K562 (cell line): ENCODE data around the gene UBE2L6. TPM values are rescaled to one million over a fixed set of nuclear protein-coding genes. Genes with fewer than 3 reads are reported as not detected.

Experiments
- ATAC-seq: fragments of 200-7000 bp; cut with Tn5 transposase; 3 replicates; pipeline ENCODE4 v1.9.1; 2020; ENCODE audit warnings: moderate library complexity
- Bru-seq: library from RNA; stranded (reverse); fragments of 400-500 nt; gene quantifications from one replicate; lab custom pipeline; 2021; lab: Mats Ljungman, UMichigan
- BruChase-seq, 2 experiments: library from RNA; stranded (reverse); fragments of 400-500 nt; gene quantifications; one replicate each; lab custom pipeline; 2021; lab: Mats Ljungman, UMichigan
- BruUV-seq: library from RNA; stranded (reverse); fragments of 400-500 nt; replicated peaks from 2 replicates; lab custom pipeline; 2021; lab: Mats Ljungman, UMichigan
- CTCF ChIA-PET: fragments of 300-600 bp; formaldehyde crosslinking; extraction: SDS; loops from one replicate; lab custom pipeline; 2021; ENCODE audit warnings: low intra/inter-chr PET ratio; lab: Yijun Ruan, JAX
- POLR2A ChIA-PET: fragments of 300-600, 350-650 bp; sonication (Branson Sonifier 250); formaldehyde crosslinking; extraction: SDS; loops from one replicate; lab custom pipeline; 2021; ENCODE audit warnings: antibody characterized with exemption, inconsistent platforms; lab: Yijun Ruan, JAX
- DNase-seq, 4 experiments: peaks; one replicate each; pipeline versions ENCODE4 v3.0.0 to v3.0.0-alpha.2; 2011 to 2018; ENCODE audit warnings: low spot score in 3 of 4, mixed read lengths in 3 of 4; ENCODE audit errors: extremely low read depth in 1 of 4
- FAIRE-seq: peaks from 2 replicates; lab custom pipeline; 2011; peaks lifted over from hg19 to GRCh38; lab: Jason Lieb, UNC
- H2AFZ ChIP-seq: 2 replicates; pipeline ENCODE4 v1.6.0; 2011; ENCODE audit warnings: low read depth, low read length, control low read depth, inconsistent platforms
- H3K27ac ChIP-seq: fragments of 200-600 bp; 3 replicates; pipeline ENCODE4 v1.8.0; 2011; ENCODE audit warnings: low read depth, mild to moderate bottlenecking, control low read depth, inconsistent platforms, low read length, moderate library complexity, mixed read lengths; ENCODE audit errors: extremely low read depth
- H3K27me3 ChIP-seq, 2 experiments: fragments of 300-600 bp in 1 of 2; 2 replicates in 1 of 2; 3 replicates in 1 of 2; pipeline versions ENCODE4 v1.6.0 to v1.8.0; 2011; ENCODE audit warnings: inconsistent platforms in 2 of 2, low read length in 2 of 2, mild to moderate bottlenecking in 1 of 2, mixed read lengths in 1 of 2, moderate library complexity in 1 of 2; ENCODE audit not compliant: control insufficient read depth in 2 of 2, insufficient read depth in 2 of 2
- H3K36me3 ChIP-seq: fragments of 300-600 bp; 3 replicates; pipeline ENCODE4 v1.8.0; 2011; ENCODE audit warnings: mild to moderate bottlenecking, low read length, inconsistent platforms; ENCODE audit not compliant: control insufficient read depth, insufficient read depth
- H3K4me1 ChIP-seq, 2 experiments: fragments of 200-600 bp in 1 of 2; replicated peaks in 1 of 2; 2 replicates in 1 of 2; 3 replicates in 1 of 2; pipeline versions ENCODE4 v1.5.1 to v1.8.0; 2011; ENCODE audit warnings: inconsistent platforms in 2 of 2, low read length in 2 of 2, mild to moderate bottlenecking in 1 of 2, mixed read lengths in 1 of 2, moderate library complexity in 1 of 2; ENCODE audit not compliant: control insufficient read depth in 2 of 2, insufficient read depth in 2 of 2
- H3K4me2 ChIP-seq: 2 replicates; pipeline ENCODE4 v1.6.1; 2011; ENCODE audit warnings: low read length, control low read depth, inconsistent platforms, mixed read lengths; ENCODE audit not compliant: insufficient read depth
- H3K4me3 ChIP-seq: fragments of 200-600 bp; sonication (generic), shearing (Covaris generic); 2 replicates; pipeline ENCODE4 v1.5.1; 2016; ENCODE audit warnings: control low read depth, inconsistent platforms
- H3K79me2 ChIP-seq: fragments of 200-600 bp; 3 replicates; pipeline ENCODE4 v1.8.0; 2011; ENCODE audit warnings: low read length, inconsistent platforms; ENCODE audit not compliant: control insufficient read depth, insufficient read depth
- H3K9ac ChIP-seq, 2 experiments: 2 replicates each; pipeline versions ENCODE4 v1.6.0 to v1.6.1; 2011; ENCODE audit warnings: low read depth in 2 of 2, low read length in 2 of 2, control low read depth in 1 of 2, inconsistent platforms in 1 of 2, mild to moderate bottlenecking in 1 of 2, mixed read lengths in 1 of 2; ENCODE audit not compliant: insufficient read depth in 1 of 2
- H3K9me1 ChIP-seq: one replicate; pipeline ENCODE4 v1.6.0; 2011; ENCODE audit warnings: inconsistent platforms, mild to moderate bottlenecking, low read length, moderate library complexity; ENCODE audit not compliant: control insufficient read depth, insufficient read depth
- H3K9me3 ChIP-seq: replicated peaks from 2 replicates; pipeline ENCODE4 v1.5.1; 2011; ENCODE audit warnings: low read depth, low read length, inconsistent platforms; ENCODE audit not compliant: control insufficient read depth, insufficient read depth
- H4K20me1 ChIP-seq: replicated peaks from 2 replicates; pipeline ENCODE4 v1.6.1; 2011; ENCODE audit warnings: low read length, inconsistent platforms, mixed read lengths; ENCODE audit not compliant: control insufficient read depth, insufficient read depth
- ELF4 ChIP-seq: fragments of 450-650 bp; formaldehyde crosslinking; IDR thresholded peaks from 2 replicates; pipeline ENCODE4 v1.4.0; 2022; ENCODE audit warnings: missing genetic modification characterization
- ETV1 ChIP-seq: fragments of 450-650 bp; conservative IDR thresholded peaks from 2 replicates; pipeline ENCODE4 v1.6.1; 2016; ENCODE audit warnings: missing genetic modification characterization, control low read depth, low read depth, missing compliant biosample characterization
- MXD1 ChIP-seq: fragments of 250-450 bp; sonication (Bioruptor Pico); IDR thresholded peaks from 2 replicates; pipeline ENCODE4 v1.8.0; 2021; ENCODE audit warnings: borderline replicate concordance, mild to moderate bottlenecking, moderate library complexity; ENCODE audit not compliant: poor library complexity, severe bottlenecking
- PHB ChIP-seq: fragments of 250-450 bp; sonication (Bioruptor Pico); IDR thresholded peaks from 2 replicates; pipeline ENCODE4 v1.5.0; 2021
- POLR2AphosphoS5 ChIP-seq: IDR thresholded peaks from 2 replicates; pipeline ENCODE4 v1.6.1; 2011; ENCODE audit warnings: mild to moderate bottlenecking, low read depth, low read length, moderate library complexity; ENCODE audit not compliant: control insufficient read depth, insufficient read depth
- RFX5 ChIP-seq: IDR thresholded peaks from 2 replicates; pipeline ENCODE4 v1.6.1; 2011; ENCODE audit warnings: low read depth, mild to moderate bottlenecking, improper control_type of control experiment, low read length
- STAT5B ChIP-seq: fragments of 250-450 bp; sonication (Bioruptor Pico); IDR thresholded peaks from 2 replicates; pipeline ENCODE4 v1.8.0; 2021; ENCODE audit warnings: mild to moderate bottlenecking, inconsistent platforms
- ZFP36 ChIP-seq: fragments of 150-350 bp; IDR thresholded peaks from 2 replicates; pipeline ENCODE4 v1.6.1; 2018; ENCODE audit warnings: low read length, low read depth; ENCODE audit not compliant: partially characterized antibody
- ZNF121 ChIP-seq: sonication (generic); formaldehyde crosslinking; conservative IDR thresholded peaks from 2 replicates; pipeline ENCODE4 v1.8.0; 2022; ENCODE audit warnings: missing genetic modification reagents
- ZNF561 ChIP-seq: fragments of 450-650 bp; formaldehyde crosslinking; conservative IDR thresholded peaks from 2 replicates; pipeline ENCODE4 v1.4.0; 2020; ENCODE audit warnings: mild to moderate bottlenecking, moderate library complexity
- WGBS: fragments of 100-300 bp; shearing (Covaris generic); methylation state at CpG from one replicate; pipeline ENCODE4 v1.1.6; 2016; ENCODE audit warnings: low coverage, mixed read lengths; ENCODE audit not compliant: insufficient coverage; ENCODE audit errors: missing lambda C conversion rate; 5-methylcytosine and 5-hydroxymethylcytosine counted together
- in situ Hi-C: fragments of 300-500 bp; cut with MboI; formaldehyde crosslinking; loops from 4 replicates; pipeline ENCODE4 v1.15.0; 2018; ENCODE audit warnings: inconsistent platforms, mixed read lengths
- intact Hi-C: fragments of 100-400 bp; cut with micrococcal nuclease; formaldehyde crosslinking; loops from 2 replicates; pipeline ENCODE4 v1.14.2; 2022
- long read RNA-seq, 3 experiments: library from polyadenylated mRNA in 2 of 3; library from RNA in 1 of 3; unstranded in 2 of 3; stranded (forward) in 1 of 3; transcript quantifications; one replicate each; pipeline ENCODE4 v2.0.0, GENCODE V29; 2019 to 2022
- polyA minus RNA-seq, 3 experiments: library from RNA; depleted of rRNA, polyadenylated mRNA; stranded (reverse); fragments of >200 nt; gene quantifications; 2 replicates each; pipeline ENCODE4 v1.2.3, GENCODE V29; 2011
- polyA plus RNA-seq, 8 experiments: library from polyadenylated mRNA; depleted of rRNA in 4 of 8; stranded (reverse) in 5 of 8; unstranded in 3 of 8; fragments of >200 nt; fragmentation: Nextera tagmentation in 2 of 8; fragmentation: Illumina TruSeq in 1 of 8; extraction: Ambion mirVana in 2 of 8; extraction: Trizol in 1 of 8; gene quantifications; 2 replicates each; pipeline versions ENCODE4 v1.2.1 to v1.2.3, GENCODE V29; 2011 to 2014; ENCODE audit warnings: inconsistent platforms in 1 of 8, missing spikeins in 1 of 8
- total RNA-seq, 7 experiments: library from RNA; depleted of rRNA in 6 of 7; stranded (reverse); fragments of >200 nt in 6 of 7; fragmentation: Illumina TruSeq in 2 of 7; extraction: Trizol in 2 of 7; gene quantifications; 2 replicates each; pipeline versions ENCODE4 v1.2.1 to v1.2.3, GENCODE V29; 2011 to 2021; ENCODE audit warnings: low replicate concordance in 1 of 7
- TF ChIP-seq, protein P1 (sequence below): IDR thresholded peaks from 2 replicates; pipeline ENCODE4 v1.6.1; 2011; ENCODE audit warnings: borderline replicate concordance, low read depth, mild to moderate bottlenecking, moderate library complexity, low read length; ENCODE audit not compliant: insufficient read depth, poor library complexity, severe bottlenecking
- TF ChIP-seq, protein P2 (sequence below): fragments of 250-450 bp; sonication (Bioruptor Pico); IDR thresholded peaks from 2 replicates; pipeline ENCODE4 v1.6.1; 2021; ENCODE audit warnings: mild to moderate bottlenecking

The UBE2L6 gene
- total RNA-seq (2011; cell fraction: chromatin; rRNA removed; ENCODE audit: low replicate concordance): 2.0 and 3.5 TPM in 2 replicates
- total RNA-seq (2011; cell fraction: nucleolus; rRNA removed): 1.8 and 2.6 TPM in 2 replicates
- 2.4 and 3.6 TPM in 2 replicates for total RNA-seq (2011; cell fraction: nucleoplasm; rRNA removed)
- total RNA-seq (2014; rRNA removed): 7.7 and 11.8 TPM in 2 replicates
- 6.4 and 7.9 TPM in 2 replicates for total RNA-seq (2014; rRNA removed; fragmentation: Illumina TruSeq; extraction: Trizol)
- 9.1 and 10.9 TPM in 2 replicates for total RNA-seq (2015; rRNA removed; fragmentation: Illumina TruSeq; extraction: Trizol)
- 9.7 and 9.8 TPM in 2 replicates for total RNA-seq (2021)
- polyA plus RNA-seq (2011; rRNA removed): 5.4 and 5.9 TPM in 2 replicates
- 11.2 and 16.3 TPM in 2 replicates for polyA plus RNA-seq (2011; cell fraction: cytosol; rRNA removed)
- polyA plus RNA-seq (2011; cell fraction: nucleus; rRNA removed): 2.8 and 4.5 TPM in 2 replicates
- 33.5 and 84.9 TPM in 2 replicates for polyA plus RNA-seq (2012)
- 13.2 and 15.7 TPM in 2 replicates for polyA plus RNA-seq (2014; fragmentation: Illumina TruSeq; extraction: Trizol)
- 10 to 100 TPM; 21.5 to 24.9 TPM for polyA plus RNA-seq (2014; fragmentation: Nextera tagmentation; extraction: Ambion mirVana)
- polyA plus RNA-seq (2014; rRNA removed): 9.8 and 11.1 TPM in 2 replicates
- polyA minus RNA-seq (2011; rRNA and poly(A)+ RNA removed): 5.3 and 6.6 TPM in 2 replicates
- polyA minus RNA-seq (2011; cell fraction: cytosol; rRNA and poly(A)+ RNA removed): 3.4 TPM in 2 replicates
- polyA minus RNA-seq (2011; cell fraction: nucleus; rRNA and poly(A)+ RNA removed): 1.1 and 2.6 TPM in 2 replicates
- Bru-seq, nascent RNA: percentile 49 among the genes with signal in this experiment
- percentile 47 among the genes with signal in this experiment for BruChase-seq, experiment 1, labeled RNA remaining after a 2-hour chase
- percentile 49 among the genes with signal in this experiment for BruChase-seq, experiment 2, labeled RNA remaining after a 6-hour chase
- long read RNA-seq, experiment 1, partial matches to known transcripts: 3 of 8 reads
- long read RNA-seq, experiment 1, other reads (novel, unspliced or antisense): 0 of 8 reads
- long read RNA-seq, experiment 2, transcript UBE2L6-201 (4 exons, 1,354 nt): major isoform, 9 of 14 reads
- long read RNA-seq, experiment 2, partial matches to known transcripts: 0 of 14 reads
- long read RNA-seq, experiment 2, other reads (novel, unspliced or antisense): 2 of 14 reads
- long read RNA-seq, experiment 3, partial matches to known transcripts: 0 of 7 reads
- long read RNA-seq, experiment 3, other reads (novel, unspliced or antisense): 1 of 7 reads

- Histone ChIP-seq H3K4me3 (peak within 1 kb of the TSS; percentile 78), H2AFZ (peak within 1 kb of the TSS; percentile 100), H3K27ac (peak within 1 kb of the TSS; percentile 60; the same call in 2 of the 3 replicates), H3K36me3 (no peaks in the 10 kb centered on the region), H3K27me3 (no peaks in the 10 kb centered on the region), H3K79me2 (no peaks in the 10 kb centered on the region; the same call in 2 of the 3 replicates), H3K9me3 (no peaks in the 10 kb centered on the region), H3K4me1 (peaks cover 12 to 19% of the 10 kb centered on the region in 2 experiments; a peak in 4 of 5 replicates), H3K4me2 (peak within 1 kb of the TSS; percentile 97), H4K20me1 (no peaks in the 10 kb centered on the region), H3K9me1 (no peaks in the 10 kb centered on the region), H3K9ac (peak within 1 kb of the TSS; percentile 76 to 96)
- ChIA-PET CTCF (interaction anchor here (0.8 to 4.9 kb wide), 9 partner anchors 73 to 233 kb away, joined by 3 to 37 read pairs (median 4); no protein-coding TSS in a partner anchor), POLR2A (interaction anchor here (0.7 to 1.2 kb wide), 5 partner anchors 10 to 108 kb away, joined by 3 read pairs; no protein-coding TSS in a partner anchor)
- DNase-seq (peak; percentile 69 to 85 (median 82)), FAIRE-seq (no peak), ATAC-seq (peak; percentile 91)
- no TSS peak for BruUV-seq
- intact Hi-C loops (loop anchor here (1.0 to 10.0 kb wide), 5 partner anchors 37 to 237 kb away; partner anchors contain the start of gene TIMM10), in situ Hi-C loops (loop anchor here (5.0 kb wide), 1 partner anchor 75 kb away; no protein-coding TSS in a partner anchor)
- under 1% methylated on average over 48 of the region's 92 CpGs for WGBS
- TF ChIP-seq, protein P1, sequence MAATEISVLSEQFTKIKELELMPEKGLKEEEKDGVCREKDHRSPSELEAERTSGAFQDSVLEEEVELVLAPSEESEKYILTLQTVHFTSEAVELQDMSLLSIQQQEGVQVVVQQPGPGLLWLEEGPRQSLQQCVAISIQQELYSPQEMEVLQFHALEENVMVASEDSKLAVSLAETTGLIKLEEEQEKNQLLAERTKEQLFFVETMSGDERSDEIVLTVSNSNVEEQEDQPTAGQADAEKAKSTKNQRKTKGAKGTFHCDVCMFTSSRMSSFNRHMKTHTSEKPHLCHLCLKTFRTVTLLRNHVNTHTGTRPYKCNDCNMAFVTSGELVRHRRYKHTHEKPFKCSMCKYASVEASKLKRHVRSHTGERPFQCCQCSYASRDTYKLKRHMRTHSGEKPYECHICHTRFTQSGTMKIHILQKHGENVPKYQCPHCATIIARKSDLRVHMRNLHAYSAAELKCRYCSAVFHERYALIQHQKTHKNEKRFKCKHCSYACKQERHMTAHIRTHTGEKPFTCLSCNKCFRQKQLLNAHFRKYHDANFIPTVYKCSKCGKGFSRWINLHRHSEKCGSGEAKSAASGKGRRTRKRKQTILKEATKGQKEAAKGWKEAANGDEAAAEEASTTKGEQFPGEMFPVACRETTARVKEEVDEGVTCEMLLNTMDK: peak; percentile 78
- no peak for TF ChIP-seq RFX5
- TF ChIP-seq ZFP36: no peak
- TF ChIP-seq, protein P2, sequence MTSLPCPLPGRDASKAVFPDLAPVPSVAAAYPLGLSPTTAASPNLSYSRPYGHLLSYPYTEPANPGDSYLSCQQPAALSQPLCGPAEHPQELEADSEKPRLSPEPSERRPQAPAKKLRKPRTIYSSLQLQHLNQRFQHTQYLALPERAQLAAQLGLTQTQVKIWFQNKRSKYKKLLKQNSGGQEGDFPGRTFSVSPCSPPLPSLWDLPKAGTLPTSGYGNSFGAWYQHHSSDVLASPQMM (CRISPR knock-in tag): no peak
- no peak for TF ChIP-seq PHB
- TF ChIP-seq ZNF121 (CRISPR knock-in tag): no peak
- no peak for TF ChIP-seq ZNF561 (CRISPR knock-in tag)
- no peak for TF ChIP-seq STAT5B (CRISPR knock-in tag)
- no peak for TF ChIP-seq ETV1
- TF ChIP-seq MXD1 (CRISPR knock-in tag): no peak
- no peak for TF ChIP-seq POLR2AphosphoS5
- TF ChIP-seq ELF4 (CRISPR knock-in tag): no peak
Measured at GRCh38 chr11:57567515-57568329, at the start of gene UBE2L6. Gene UBE2L6 (minus strand): TSS chr11:57567672. CDS start chr11:57567611, 61 bp downstream.
